K562 (cell line): ENCODE results near the gene MANEA.
"Not testable (repeated sequence)": the region's sequence is repeated elsewhere in the genome, so short reads cannot be mapped to it uniquely, and the experiment has no call there.

Experiments
- POLR2A ChIP-seq: fragments of 450-650 bp; conservative IDR thresholded peaks from 2 replicates; pipeline ENCODE4 v1.6.1; 2016
- REST ChIP-seq, 2 experiments: fragments of 450-650 bp; formaldehyde crosslinking in 1 of 2; IDR thresholded peaks; 2 replicates each; pipeline versions ENCODE4 v1.4.0 to v1.6.1; 2014 to 2020; ENCODE audit warnings: mild to moderate bottlenecking in 2 of 2, borderline replicate concordance in 1 of 2, low read depth in 1 of 2

- not testable (repeated sequence) for TF ChIP-seq REST (IDR thresholded peaks at IDR 0.05; ENCODE audit: borderline replicate concordance); REST (CRISPR knock-in tag; IDR thresholded peaks at IDR 0.05; ENCODE audit: low read depth); POLR2A
Measured at GRCh38 chr6:95560956-95561355, 16.4 kb upstream of the MANEA start.
